GM12872 (cell line): ENCODE measurements around the gene CALCOCO1.

ENCODE experiments used
- TF ChIP-seq, protein P1 (sequence below): IDR thresholded peaks from 3 replicates; pipeline ENCODE4 v1.5.1; 2011; ENCODE audit warnings: low read depth, mild to moderate bottlenecking, low read length, moderate library complexity; ENCODE audit not compliant: insufficient read depth

CALCOCO1 gene

DNA sequence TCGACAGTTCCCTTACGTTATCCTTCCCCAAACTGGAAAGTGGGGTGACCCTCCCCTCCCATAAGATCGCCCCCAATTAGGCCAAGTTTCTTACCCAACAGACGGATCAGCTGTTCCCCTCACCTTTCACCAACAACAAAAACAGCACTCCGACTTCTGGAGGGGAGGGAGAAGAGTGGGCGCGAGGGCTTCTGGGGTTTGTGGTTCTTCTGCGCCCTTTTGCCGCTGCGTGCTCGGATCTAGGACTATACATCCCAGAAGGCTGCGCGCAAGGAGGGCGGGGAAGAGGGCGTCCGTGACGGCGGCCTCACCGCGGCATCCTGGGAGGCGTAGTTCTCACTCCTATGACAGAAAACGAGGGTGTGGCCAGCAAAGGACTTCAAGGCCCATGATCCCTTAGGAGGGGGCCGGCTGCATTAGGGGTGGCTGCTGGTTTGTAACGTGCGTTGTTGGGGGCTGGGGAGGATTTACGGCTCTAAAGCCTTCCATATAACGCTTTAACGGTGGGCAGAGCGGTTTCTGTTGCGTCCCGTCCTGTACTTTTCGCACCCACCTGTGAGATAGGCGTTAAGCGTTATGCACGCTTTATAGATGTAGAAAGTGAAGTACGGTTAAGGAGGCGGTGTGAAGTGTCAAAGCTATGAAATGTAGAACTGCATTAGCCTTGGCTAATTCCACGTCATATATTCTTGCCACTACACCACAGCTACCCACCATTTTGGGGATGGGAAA, at the start of gene CALCOCO1:
Gene CALCOCO1 (minus strand): TSS at position 143 of the 732 bp plus-strand sequence. CDS start 2,210 bp downstream, outside the sequence.
- TF ChIP-seq, protein P1, sequence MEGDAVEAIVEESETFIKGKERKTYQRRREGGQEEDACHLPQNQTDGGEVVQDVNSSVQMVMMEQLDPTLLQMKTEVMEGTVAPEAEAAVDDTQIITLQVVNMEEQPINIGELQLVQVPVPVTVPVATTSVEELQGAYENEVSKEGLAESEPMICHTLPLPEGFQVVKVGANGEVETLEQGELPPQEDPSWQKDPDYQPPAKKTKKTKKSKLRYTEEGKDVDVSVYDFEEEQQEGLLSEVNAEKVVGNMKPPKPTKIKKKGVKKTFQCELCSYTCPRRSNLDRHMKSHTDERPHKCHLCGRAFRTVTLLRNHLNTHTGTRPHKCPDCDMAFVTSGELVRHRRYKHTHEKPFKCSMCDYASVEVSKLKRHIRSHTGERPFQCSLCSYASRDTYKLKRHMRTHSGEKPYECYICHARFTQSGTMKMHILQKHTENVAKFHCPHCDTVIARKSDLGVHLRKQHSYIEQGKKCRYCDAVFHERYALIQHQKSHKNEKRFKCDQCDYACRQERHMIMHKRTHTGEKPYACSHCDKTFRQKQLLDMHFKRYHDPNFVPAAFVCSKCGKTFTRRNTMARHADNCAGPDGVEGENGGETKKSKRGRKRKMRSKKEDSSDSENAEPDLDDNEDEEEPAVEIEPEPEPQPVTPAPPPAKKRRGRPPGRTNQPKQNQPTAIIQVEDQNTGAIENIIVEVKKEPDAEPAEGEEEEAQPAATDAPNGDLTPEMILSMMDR = no peak

GRCh38 chr12:53776872-53777271, 49.6 kb upstream of the CALCOCO1 start:
- TF ChIP-seq, protein P1 = no peak

GRCh38 chr12:53775478-53776145, 48.4 kb upstream of the CALCOCO1 start:
- TF ChIP-seq, protein P1 = no peak

DNA sequence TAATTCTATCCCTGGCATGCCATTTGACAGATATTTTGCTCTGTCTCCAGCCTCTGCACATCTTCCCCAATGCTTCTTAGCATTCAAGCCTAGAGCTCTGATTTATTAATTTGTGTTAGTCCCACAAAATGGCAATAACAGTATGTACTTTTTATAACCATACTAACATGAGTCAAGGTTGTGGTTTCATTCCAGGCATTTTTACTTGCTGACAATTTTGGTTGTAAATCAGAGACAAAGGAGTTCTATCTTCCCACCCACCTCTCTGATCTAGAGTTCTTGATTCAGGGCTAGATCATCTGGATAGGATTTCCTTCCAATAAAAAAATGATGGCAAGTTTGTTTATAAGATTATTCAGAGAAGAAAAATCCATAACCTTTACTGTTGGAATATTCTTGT, 43.0 kb upstream of the CALCOCO1 start:
- TF ChIP-seq, protein P1 = no peak

DNA sequence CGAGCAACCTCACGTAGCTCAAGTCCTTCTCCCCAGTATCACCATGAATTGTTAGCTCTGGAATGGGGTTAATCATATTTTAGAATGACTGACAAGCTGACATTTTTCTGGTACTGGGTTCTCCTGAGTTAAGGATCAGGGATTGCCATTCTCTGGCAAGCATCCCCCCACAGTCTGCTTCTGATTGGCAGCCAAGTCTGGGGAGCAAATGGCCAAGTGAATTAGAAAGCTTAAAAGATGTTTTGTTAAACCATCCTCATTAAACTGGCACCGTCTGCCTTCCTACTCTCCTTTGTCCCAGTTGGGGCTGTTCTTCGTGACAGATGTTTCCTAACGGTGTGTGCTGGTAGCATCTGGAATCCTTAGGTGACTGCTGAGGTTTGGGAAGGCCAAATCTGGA, 41.7 kb upstream of the CALCOCO1 start:
- TF ChIP-seq, protein P1 = no peak

GRCh38 chr12:53766881-53767280, 39.6 kb upstream of the CALCOCO1 start:
- TF ChIP-seq, protein P1 = no peak

- TF ChIP-seq, protein P1 = no peak
These were observed 38.6 kb upstream of the CALCOCO1 start for GRCh38 chr12:53765891-53766290.
